AG04450 (cell line): Measurements from ENCODE around the gene FOXK2. TPM values are rescaled to one million over a fixed set of nuclear protein-coding genes. Genes with fewer than 3 reads are reported as not detected.
A peak's percentile ranks its signal among the peaks of the same experiment; 100 is the strongest.

Experiments
- CTCF ChIA-PET: fragments of 300-600, 350-600 bp; formaldehyde crosslinking; extraction: SDS; loops from one replicate; lab custom pipeline; 2022; ENCODE audit warnings: antibody characterized with exemption, inconsistent platforms; lab: Charles Lee
- POLR2A ChIA-PET: fragments of 350-600 bp; formaldehyde crosslinking; extraction: SDS; loops from one replicate; lab custom pipeline; 2021; ENCODE audit warnings: antibody characterized with exemption, inconsistent platforms; lab: Yijun Ruan, JAX
- DNase-seq: peaks from one replicate; pipeline ENCODE4 v3.0.0-alpha.2; 2011; ENCODE audit warnings: low read depth, low spot score
- H3K27ac ChIP-seq: one replicate; pipeline ENCODE4 v1.5.1; 2012; ENCODE audit warnings: low read depth, low read length, control low read depth
- H3K27me3 ChIP-seq: one replicate; pipeline ENCODE4 v1.6.0; 2012; ENCODE audit warnings: low read length; ENCODE audit not compliant: control insufficient read depth, insufficient read depth
- H3K4me3 ChIP-seq: 2 replicates; pipeline ENCODE4 v1.5.1; 2011; ENCODE audit warnings: mild to moderate bottlenecking, low read depth, low read length, control low read depth
- H3K9me3 ChIP-seq: 2 replicates; pipeline ENCODE4 v1.5.1; 2012; ENCODE audit warnings: low read length; ENCODE audit not compliant: control insufficient read depth, insufficient read depth
- CTCF ChIP-seq: IDR thresholded peaks from 2 replicates; pipeline ENCODE4 v1.5.1; 2011; ENCODE audit warnings: low read depth, low read length, control low read depth, inconsistent platforms
- polyA minus RNA-seq: library from RNA; depleted of rRNA, polyadenylated mRNA; stranded (reverse); fragments of >200 nt; gene quantifications from 2 replicates; pipeline ENCODE4 v1.2.3, GENCODE V29; 2011; rRNA and poly(A)+ RNA removed
- polyA plus RNA-seq: library from polyadenylated mRNA; depleted of rRNA; stranded (reverse); fragments of >200 nt; gene quantifications from 2 replicates; pipeline ENCODE4 v1.2.3, GENCODE V29; 2011; rRNA removed

FOXK2 gene
- 21.7 and 24.3 TPM in 2 replicates for polyA plus RNA-seq
- polyA minus RNA-seq: 46.9 and 56.0 TPM in 2 replicates

- TF ChIP-seq CTCF: no peak
- Histone ChIP-seq H3K9me3 (no peaks in the 10 kb centered on the region; the same call in 1 of the 2 replicates), H3K27ac (peak within 1 kb of the TSS; percentile 68), H3K27me3 (no peaks in the 10 kb centered on the region), H3K4me3 (peak within 1 kb of the TSS; percentile 68)
- CTCF ChIA-PET: interaction anchor here (1.2 kb wide), 1 partner anchor 36 kb away, joined by 4 read pairs; no protein-coding TSS in a partner anchor
- POLR2A ChIA-PET: interaction anchor here (1.0 to 1.7 kb wide), 4 partner anchors 13 to 25 kb away, joined by 3 to 9 read pairs (median 6); no protein-coding TSS in a partner anchor
- DNase-seq: peak; percentile 89
Measured at GRCh38 chr17:82518826-82519810, at the start of gene FOXK2. FOXK2 (plus strand) TSS chr17:82519732; CDS start chr17:82519889, 157 bp downstream.

GRCh38 chr17:82470065-82470464, 49.5 kb upstream of the FOXK2 start:
- Histone ChIP-seq H3K9me3 (no peaks in the 10 kb centered on the region), H3K27ac (no peak overlapping the region), H3K27me3 (no peaks in the 10 kb centered on the region), H3K4me3 (no peak overlapping the region)
- DNase-seq: no peak
- no peak for TF ChIP-seq CTCF
- ChIA-PET CTCF (no interaction called here), POLR2A (no interaction called here)

DNA sequence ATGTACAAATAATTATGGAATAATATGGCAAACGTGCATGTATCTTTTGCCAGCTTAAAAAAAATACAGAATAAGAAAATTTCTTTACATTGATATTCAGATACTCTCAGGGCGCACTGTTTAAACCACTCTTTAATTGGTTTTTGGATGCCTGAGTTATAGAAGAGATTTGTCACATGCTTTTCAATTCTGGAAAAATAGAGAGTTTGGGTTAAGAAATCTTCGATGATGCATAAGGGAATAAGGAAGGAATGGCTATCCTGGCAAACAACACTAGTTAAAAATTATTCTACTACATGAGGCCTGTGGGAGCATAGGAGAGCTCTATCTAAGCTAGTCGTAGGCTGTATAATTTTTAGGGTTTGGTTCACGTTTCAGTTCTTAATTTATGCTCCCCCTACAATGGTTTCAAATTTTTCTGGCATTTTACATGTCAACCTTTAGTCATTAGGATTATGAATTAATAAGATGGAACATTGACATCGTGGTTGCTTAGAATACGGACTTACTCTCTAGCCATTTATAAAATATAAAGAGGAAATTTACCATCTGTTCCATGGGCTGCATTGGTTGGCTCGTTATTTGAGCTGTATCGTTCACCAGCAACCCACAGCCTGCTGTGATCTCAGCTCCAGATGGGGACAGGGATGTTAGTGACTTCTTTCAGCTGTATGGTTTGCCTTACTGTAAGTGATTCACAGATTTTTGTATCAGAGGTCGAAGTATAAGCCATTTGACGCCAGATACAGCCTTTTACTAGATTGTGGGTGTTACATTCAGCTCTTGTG, 45.1 kb upstream of the FOXK2 start:
- Histone ChIP-seq H3K27me3 (no peaks in the 10 kb centered on the region), H3K9me3 (no peaks in the 10 kb centered on the region; the same call in 1 of the 2 replicates), H3K4me3 (no peak overlapping the region), H3K27ac (no peak overlapping the region)
- POLR2A ChIA-PET: no interaction called here
- CTCF ChIA-PET: no interaction called here
- no peak for TF ChIP-seq CTCF
- no peak for DNase-seq

DNA sequence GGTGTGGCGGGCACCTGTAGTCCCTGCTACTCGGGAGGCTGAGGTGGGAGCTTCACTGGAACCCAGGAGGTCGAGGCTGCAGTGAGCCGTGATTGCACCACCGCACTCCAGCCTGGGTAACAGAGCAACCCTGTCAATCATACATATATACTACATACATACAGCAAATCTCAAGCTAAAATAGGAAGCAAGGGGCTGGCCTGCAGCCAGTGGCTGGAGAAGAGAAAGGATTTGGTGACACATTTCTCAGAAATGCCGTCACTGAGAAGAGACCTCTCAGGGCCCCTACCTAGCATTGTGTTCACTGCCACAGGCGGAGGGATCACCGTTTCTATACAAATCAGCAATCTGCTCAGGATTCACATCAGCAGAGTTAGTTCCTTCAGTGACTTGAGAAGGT, 44.1 kb upstream of the FOXK2 start:
- Histone ChIP-seq H3K27ac (no peak overlapping the region), H3K9me3 (no peaks in the 10 kb centered on the region; the same call in 1 of the 2 replicates), H3K27me3 (no peaks in the 10 kb centered on the region), H3K4me3 (no peak overlapping the region)
- no peak for TF ChIP-seq CTCF
- no peak for DNase-seq
- ChIA-PET POLR2A (no interaction called here), CTCF (no interaction called here)
